Esophagus (tissue), 2 donors: ENCODE results near the gene ARHGEF4. TPM values are rescaled to one million over a fixed set of nuclear protein-coding genes. Genes with fewer than 3 reads are reported as not detected.

Source experiments
- H3K27ac ChIP-seq, 2 donors: one replicate each; pipeline ENCODE4 v1.5.1; 2013; ENCODE audit warnings: low read depth in 2 of 2, mild to moderate bottlenecking in 2 of 2, inconsistent platforms in 1 of 2, low read length in 1 of 2, moderate library complexity in 1 of 2
- H3K27me3 ChIP-seq, 2 donors: one replicate each; pipeline ENCODE4 v1.6.1; 2013; ENCODE audit warnings: low read length in 2 of 2, control low read depth in 1 of 2, mild to moderate bottlenecking in 1 of 2; ENCODE audit not compliant: insufficient read depth in 2 of 2, control insufficient read depth in 1 of 2
- H3K36me3 ChIP-seq, 2 donors: one replicate each; pipeline ENCODE4 v1.6.1; 2013; ENCODE audit warnings: low read length in 1 of 2; ENCODE audit not compliant: control insufficient read depth in 2 of 2, insufficient read depth in 2 of 2
- H3K4me1 ChIP-seq, 2 donors: one replicate each; pipeline ENCODE4 v1.6.1; 2013; ENCODE audit warnings: low read length in 1 of 2; ENCODE audit not compliant: control insufficient read depth in 2 of 2, insufficient read depth in 2 of 2
- H3K4me3 ChIP-seq, 2 donors: one replicate each; pipeline ENCODE4 v1.5.1; 2013; ENCODE audit warnings: low read length in 2 of 2, mild to moderate bottlenecking in 2 of 2, low read depth in 1 of 2, moderate library complexity in 1 of 2
- H3K9me3 ChIP-seq, 2 donors: one replicate each; pipeline ENCODE4 v1.6.1; 2013; ENCODE audit warnings: mild to moderate bottlenecking in 2 of 2, low read depth in 1 of 2, low read length in 1 of 2, moderate library complexity in 1 of 2; ENCODE audit not compliant: control insufficient read depth in 2 of 2, insufficient read depth in 1 of 2
- WGBS, 2 donors: extraction: QIAGEN DNeasy Blood & Tissue Kit; methylation state at CpG; one replicate each; pipeline ENCODE4 v1.1.7; 2013; 5-methylcytosine and 5-hydroxymethylcytosine counted together
- polyA plus RNA-seq, 2 donors: library from polyadenylated mRNA; stranded (reverse); fragments of 200-250 nt; gene quantifications; one replicate each; pipeline ENCODE4 v1.2.3, GENCODE V29; 2013
- donor health status: healthy with polysubstance abuse.
- donor health status: Bipolar disorder and iron deficiency.

ARHGEF4 gene
- polyA plus RNA-seq, 2 donors: 32.2 to 98.9 TPM

- Histone ChIP-seq H3K4me3 (no peak overlapping the region), H3K4me1 (peaks cover 2 to 32% of the 10 kb centered on the region in 2 donors), H3K27ac (peak overlapping the region; percentile 81 to 92), H3K36me3 (peaks cover 0 to 12% of the 10 kb centered on the region in 2 donors), H3K27me3 (no peaks in the 10 kb centered on the region), H3K9me3 (no peaks in the 10 kb centered on the region)
- WGBS, 2 donors: 53 to 66% methylated on average over 6 of the region's 6 CpGs
Measured at GRCh38 chr2:130910931-130911330, 74.2 kb downstream of the ARHGEF4 start.

GRCh38 chr2:130911482-130911881 lies 74.8 kb downstream of the ARHGEF4 start:
- Histone ChIP-seq H3K4me1 (peaks cover 2 to 34% of the 10 kb centered on the region in 2 donors), H3K4me3 (no peak overlapping the region), H3K27me3 (no peaks in the 10 kb centered on the region), H3K36me3 (peaks cover 0 to 12% of the 10 kb centered on the region in 2 donors), H3K9me3 (no peaks in the 10 kb centered on the region), H3K27ac (peak overlapping the region; percentile 92 to 95)
- 47 to 49% methylated on average over 5 of the region's 5 CpGs for WGBS, 2 donors

- H3K36me3 ChIP-seq: peaks cover 0 to 13% of the 10 kb centered on the region in 2 donors
- no peaks in the 10 kb centered on the region for H3K27me3 ChIP-seq
- peak overlapping the region; percentile 12 to 32 for H3K4me3 ChIP-seq
- no peaks in the 10 kb centered on the region for H3K9me3 ChIP-seq
- H3K27ac ChIP-seq: peak overlapping the region; percentile 92 to 95
- H3K4me1 ChIP-seq: peaks cover 2 to 34% of the 10 kb centered on the region in 2 donors
- 44 to 51% methylated on average over 15 of the region's 15 CpGs for WGBS, 2 donors
Measured at GRCh38 chr2:130911996-130912395, 75.3 kb downstream of the ARHGEF4 start.

- Histone ChIP-seq H3K27ac (peak overlapping the region; percentile 92 to 95), H3K4me1 (peaks cover 2 to 34% of the 10 kb centered on the region in 2 donors), H3K36me3 (peaks cover 0 to 16% of the 10 kb centered on the region in 2 donors), H3K4me3 (peak overlapping the region in 1 of 2 donors; percentile 12), H3K9me3 (no peaks in the 10 kb centered on the region), H3K27me3 (no peaks in the 10 kb centered on the region)
- WGBS, 2 donors: 32 to 33% methylated on average over 4 of the region's 4 CpGs
Measured at GRCh38 chr2:130912471-130912870, 75.8 kb downstream of the ARHGEF4 start.

- Histone ChIP-seq H3K4me3 (no peak overlapping the region), H3K9me3 (no peaks in the 10 kb centered on the region), H3K4me1 (peaks cover 5 to 34% of the 10 kb centered on the region in 2 donors), H3K36me3 (peaks cover 0 to 16% of the 10 kb centered on the region in 2 donors), H3K27me3 (no peaks in the 10 kb centered on the region), H3K27ac (peak overlapping the region; percentile 85 to 89)
- WGBS, 2 donors: 80 to 87% methylated on average over 6 of the region's 6 CpGs
Measured at GRCh38 chr2:130913891-130914290, 77.2 kb downstream of the ARHGEF4 start.

- peaks cover 0 to 16% of the 10 kb centered on the region in 2 donors for H3K36me3 ChIP-seq
- no peak overlapping the region for H3K4me3 ChIP-seq
- H3K27me3 ChIP-seq: no peaks in the 10 kb centered on the region
- 44 to 74% methylated on average over 5 of the region's 5 CpGs for WGBS, 2 donors
- no peaks in the 10 kb centered on the region for H3K9me3 ChIP-seq
- peaks cover 5 to 34% of the 10 kb centered on the region in 2 donors for H3K4me1 ChIP-seq
- peak overlapping the region; percentile 87 to 89 for H3K27ac ChIP-seq
Measured at GRCh38 chr2:130915149-130915548, 78.4 kb downstream of the ARHGEF4 start.

GRCh38 chr2:130915595-130916437 lies 79.1 kb downstream of the ARHGEF4 start:
- H3K27me3 ChIP-seq: no peaks in the 10 kb centered on the region

GRCh38 chr2:130916438-130916705 lies 79.7 kb downstream of the ARHGEF4 start:
- 49 to 50% methylated on average over 19 of the region's 19 CpGs for WGBS, 2 donors
- Histone ChIP-seq H3K4me3 (no peak overlapping the region), H3K27me3 (no peaks in the 10 kb centered on the region), H3K9me3 (no peaks in the 10 kb centered on the region), H3K4me1 (peaks cover 5 to 31% of the 10 kb centered on the region in 2 donors), H3K36me3 (peaks cover 0 to 16% of the 10 kb centered on the region in 2 donors), H3K27ac (no peak overlapping the region)

More at GRCh38 chr2:130915595-130916437, 79.1 kb downstream of the ARHGEF4 start:
- 50 to 54% methylated on average over 41 to 50 of the region's 50 CpGs for WGBS, 2 donors
- Histone ChIP-seq H3K4me1 (peaks cover 5 to 34% of the 10 kb centered on the region in 2 donors), H3K9me3 (no peaks in the 10 kb centered on the region), H3K27ac (peak overlapping the region; percentile 87 to 89), H3K4me3 (no peak overlapping the region), H3K36me3 (peaks cover 0 to 16% of the 10 kb centered on the region in 2 donors)

GRCh38 chr2:130917006-130917688 lies 80.4 kb downstream of the ARHGEF4 start:
- Histone ChIP-seq H3K4me1 (peaks cover 5 to 25% of the 10 kb centered on the region in 2 donors), H3K36me3 (peaks cover 0 to 16% of the 10 kb centered on the region in 2 donors), H3K27ac (no peak overlapping the region), H3K4me3 (no peak overlapping the region), H3K9me3 (no peaks in the 10 kb centered on the region), H3K27me3 (no peaks in the 10 kb centered on the region)
- 80 to 83% methylated on average over 24 of the region's 24 CpGs for WGBS, 2 donors
